Stomach (tissue), 9 donors: Measurements from ENCODE around the gene GRAMD1B. TPM values are rescaled to one million over a fixed set of nuclear protein-coding genes. Genes with fewer than 3 reads are reported as not detected.

Experiments used
- DNase-seq, 2 donors: peaks; one replicate each; pipeline versions ENCODE4 v3.0.0 to v3.0.0-alpha.2; 2013 to 2019
- H3K27ac ChIP-seq, 5 donors: fragments of 200-600 bp in 4 of 5; sonication (generic) in 4 of 5; one replicate each; pipeline ENCODE4 v1.5.1; 2013 to 2019; ENCODE audit warnings: mild to moderate bottlenecking in 1 of 5, moderate library complexity in 1 of 5
- H3K27me3 ChIP-seq, 3 donors: fragments of 200-600 bp; sonication (generic); one replicate each; pipeline ENCODE4 v1.5.1; 2017 to 2019; ENCODE audit warnings: mixed run types in 1 of 3
- H3K36me3 ChIP-seq, 4 donors: fragments of 200-600 bp; sonication (generic); 1 replicate in 3 of 4; 2 replicates in 1 of 4; pipeline ENCODE4 v1.5.1; 2016 to 2019
- H3K4me1 ChIP-seq, 4 donors: fragments of 200-600 bp; sonication (generic); one replicate each; pipeline ENCODE4 v1.5.1; 2016 to 2019
- H3K4me3 ChIP-seq, 4 donors: fragments of 200-600 bp; sonication (generic) in 3 of 4; one replicate each; pipeline ENCODE4 v1.5.1; 2016 to 2019; ENCODE audit warnings: mild to moderate bottlenecking in 1 of 4
- H3K9me3 ChIP-seq, 4 donors: fragments of 200-600 bp; sonication (generic); one replicate each; pipeline ENCODE4 v1.5.1; 2016 to 2019
- CTCF ChIP-seq, 7 experiments: fragments of 450-650 bp in 4 of 7; fragments of 200-600 bp in 3 of 7; sonication (generic) in 3 of 7; IDR thresholded peaks; one replicate each; pipeline ENCODE4 v1.5.1; 2016 to 2019; ENCODE audit warnings: antibody characterized with exemption in 7 of 7, control low read depth in 2 of 7, mild to moderate bottlenecking in 1 of 7
- EP300 ChIP-seq: sonication (generic); formaldehyde crosslinking; IDR thresholded peaks from one replicate; pipeline ENCODE4 v1.6.1; 2017; ENCODE audit warnings: antibody characterized with exemption
- POLR2A ChIP-seq, 4 donors: fragments of 450-650 bp; IDR thresholded peaks; one replicate each; pipeline ENCODE4 v1.6.1; 2016; ENCODE audit warnings: antibody characterized with exemption in 4 of 4, control low read depth in 2 of 4, mild to moderate bottlenecking in 1 of 4, moderate library complexity in 1 of 4
- POLR2AphosphoS5 ChIP-seq, 3 donors: sonication (generic); formaldehyde crosslinking; IDR thresholded peaks; one replicate each; pipeline ENCODE4 v1.6.1; 2016; ENCODE audit warnings: antibody characterized with exemption in 3 of 3
- WGBS, 5 donors: extraction: QIAGEN DNeasy Blood & Tissue Kit in 3 of 5; methylation state at CpG; one replicate each; pipeline versions ENCODE4 v1.1.5 to v1.1.7; 2013 to 2018; 5-methylcytosine and 5-hydroxymethylcytosine counted together
- intact Hi-C: fragments of 100-400 bp; cut with DNase I; formaldehyde crosslinking; loops from one replicate; pipeline ENCODE4 v1.15.1; 2023; ENCODE audit warnings: low total_unique reads
- polyA plus RNA-seq, 3 donors: library from polyadenylated mRNA; stranded (reverse); fragments of 200-250 nt; gene quantifications; one replicate each; pipeline ENCODE4 v1.2.3, GENCODE V29; 2013
- total RNA-seq, 5 donors: library from RNA; depleted of rRNA; stranded (reverse); fragments of >200 nt; gene quantifications; one replicate each; pipeline versions ENCODE4 v1.1.0 to v1.2.3, GENCODE V29; 2014 to 2016
- donor health status: healthy with polysubstance abuse.
- donor health status: Bipolar disorder and iron deficiency.
- donor health status: healthy.

GRAMD1B gene
- total and polyA plus RNA-seq, 8 donors = 0.58 to 39.7 (median 12.2) TPM

DNA sequence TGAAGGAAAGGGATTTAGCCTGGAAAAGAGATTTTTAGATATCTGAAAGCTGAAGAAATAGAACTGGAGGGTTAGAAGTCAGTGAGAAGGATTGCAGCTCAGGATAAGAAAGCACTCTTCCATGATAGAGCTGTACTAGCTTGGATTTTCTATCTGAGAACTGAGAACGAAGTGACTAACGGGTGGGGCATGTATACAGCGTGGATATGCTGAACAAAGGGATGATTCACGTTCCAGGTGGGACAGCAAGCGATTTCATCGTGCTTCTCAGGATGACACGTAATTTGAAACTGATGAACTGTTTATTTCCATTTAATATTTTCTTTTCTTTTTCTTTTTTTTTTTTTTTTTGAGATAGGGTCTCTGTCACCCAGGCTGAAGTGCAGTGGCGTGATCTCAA is 53.0 kb downstream of the GRAMD1B start:
- H3K27me3 ChIP-seq = peaks cover 0 to 13% (median 4%) of the 10 kb centered on the region in 3 donors
- no peaks in the 10 kb centered on the region for H3K9me3 ChIP-seq
- H3K4me3 ChIP-seq = no peak overlapping the region
- no peak for TF ChIP-seq POLR2A (IDR thresholded peaks at IDR 0.05)
- TF ChIP-seq EP300 = no peak
- no peak for TF ChIP-seq CTCF (IDR thresholded peaks at IDR 0.05)
- TF ChIP-seq POLR2AphosphoS5 (IDR thresholded peaks at IDR 0.05) = no peak
- H3K4me1 ChIP-seq = peaks cover 0 to 6% (median 3%) of the 10 kb centered on the region in 4 donors
- no peak overlapping the region for H3K27ac ChIP-seq
- no peaks in the 10 kb centered on the region for H3K36me3 ChIP-seq
- intact Hi-C loops = no loop called here
- 68 to 81% (median 78%) methylated on average over 8 of the region's 8 CpGs for WGBS, 5 donors
- DNase-seq = no peak

DNA sequence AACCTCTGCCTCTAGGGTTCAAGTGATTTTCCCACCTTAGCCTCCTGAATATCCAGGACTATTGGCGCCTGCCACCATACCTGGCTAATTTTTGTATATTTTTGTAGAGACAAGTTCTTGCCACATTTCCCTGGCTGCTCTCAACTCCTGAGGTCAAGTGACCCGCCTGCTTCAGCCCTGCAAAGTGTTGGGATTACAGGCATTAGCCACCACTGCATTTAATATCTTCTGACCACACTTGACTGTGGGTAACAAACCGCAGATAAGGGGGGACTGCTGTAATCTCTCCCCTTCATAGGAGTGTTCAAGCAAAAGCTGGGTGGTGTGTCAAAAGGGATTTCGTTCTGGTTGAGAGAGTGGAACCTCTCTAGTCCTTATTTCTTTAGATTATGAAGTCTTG is 53.4 kb downstream of the GRAMD1B start:
- no peak for TF ChIP-seq POLR2A (IDR thresholded peaks at IDR 0.05)
- no peak for TF ChIP-seq CTCF (IDR thresholded peaks at IDR 0.05)
- TF ChIP-seq EP300 = no peak
- TF ChIP-seq POLR2AphosphoS5 (IDR thresholded peaks at IDR 0.05) = no peak
- 46 to 80% (median 50%) methylated on average over 4 of the region's 4 CpGs for WGBS, 5 donors
- no peak for DNase-seq
- intact Hi-C loops = no loop called here
- Histone ChIP-seq H3K4me3 (no peak overlapping the region), H3K9me3 (no peaks in the 10 kb centered on the region), H3K36me3 (no peaks in the 10 kb centered on the region), H3K4me1 (peaks cover 0 to 2% (median under 1%) of the 10 kb centered on the region in 4 donors), H3K27me3 (peaks cover 0 to 13% (median 4%) of the 10 kb centered on the region in 3 donors), H3K27ac (no peak overlapping the region)

- no peak overlapping the region for H3K4me3 ChIP-seq
- intact Hi-C loops = no loop called here
- no peaks in the 10 kb centered on the region for H3K36me3 ChIP-seq
- peaks cover 0 to 13% (median 4%) of the 10 kb centered on the region in 3 donors for H3K27me3 ChIP-seq
- H3K4me1 ChIP-seq = no peaks in the 10 kb centered on the region
- no peak for TF ChIP-seq EP300
- TF ChIP-seq POLR2AphosphoS5 (IDR thresholded peaks at IDR 0.05) = no peak
- no peak for TF ChIP-seq POLR2A (IDR thresholded peaks at IDR 0.05)
- no peak for TF ChIP-seq CTCF (IDR thresholded peaks at IDR 0.05)
- no peaks in the 10 kb centered on the region for H3K9me3 ChIP-seq
- 66 to 85% (median 81%) methylated on average over 8 of the region's 8 CpGs for whole genome bisulfite sequencing, 5 donors
- DNase-seq = no peak
- H3K27ac ChIP-seq = no peak overlapping the region
Observed at GRCh38 chr11:123484448-123484847, 54.4 kb downstream of the GRAMD1B start.

DNA sequence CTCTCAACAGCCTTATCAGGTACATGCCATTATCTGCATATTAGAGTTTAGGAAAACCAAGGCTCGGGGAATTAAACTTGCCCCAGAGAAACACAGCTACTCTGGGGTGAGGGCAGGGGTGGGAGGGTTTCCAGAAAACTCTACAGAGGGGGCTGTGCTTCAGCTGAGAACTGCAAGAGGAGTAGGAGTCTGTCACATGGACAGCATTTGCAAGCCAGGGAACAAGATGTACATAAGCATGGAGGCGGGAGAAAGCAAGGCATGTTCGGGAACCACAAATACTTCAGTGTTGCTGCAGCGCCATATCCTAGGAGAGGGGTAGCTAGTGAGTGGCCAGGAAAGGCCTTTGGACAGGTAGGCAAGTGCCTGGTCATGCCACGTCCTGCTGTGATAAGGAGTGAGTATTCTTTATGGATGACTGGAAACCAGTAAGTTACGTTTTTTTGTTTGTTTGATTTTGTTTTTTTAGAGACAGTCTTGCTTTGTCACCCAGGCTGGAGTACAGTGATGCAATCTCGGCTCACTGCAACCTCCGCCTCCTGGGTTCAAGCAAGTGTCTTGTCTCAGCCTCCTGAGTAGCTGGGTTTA is 57.2 kb downstream of the GRAMD1B start:
- TF ChIP-seq CTCF (IDR thresholded peaks at IDR 0.05) (no peak), EP300 (no peak), POLR2A (IDR thresholded peaks at IDR 0.05) (no peak), POLR2AphosphoS5 (IDR thresholded peaks at IDR 0.05) (no peak)
- Histone ChIP-seq H3K27ac (no peak overlapping the region), H3K4me3 (no peak overlapping the region), H3K9me3 (no peaks in the 10 kb centered on the region), H3K27me3 (peaks cover 0 to 7% (median 0%) of the 10 kb centered on the region in 3 donors), H3K36me3 (no peaks in the 10 kb centered on the region), H3K4me1 (no peaks in the 10 kb centered on the region)
- no peak for DNase-seq
- intact Hi-C loops = no loop called here
- 67 to 76% (median 71%) methylated on average over 8 of the region's 8 CpGs for WGBS, 5 donors
